Left cardiac atrium (tissue), 4 donors: ENCODE measurements around the gene CHRM5. TPM values are rescaled to one million over a fixed set of nuclear protein-coding genes. Genes with fewer than 3 reads are reported as not detected.
A peak's percentile ranks its signal among the peaks of the same experiment; 100 is the strongest.

Experiments
- ATAC-seq, 2 donors: fragments of 200-7000 bp; cut with Tn5 transposase; one replicate each; pipeline ENCODE4 v1.9.1; 2020; ENCODE audit warnings: mild to moderate bottlenecking in 2 of 2, moderate library complexity in 2 of 2
- DNase-seq: peaks from one replicate; pipeline ENCODE4 v3.0.0-alpha.2; 2020
- intact Hi-C, 2 donors: fragments of 100-400 bp; cut with DNase I; formaldehyde crosslinking; loops; one replicate each; pipeline versions ENCODE4 v1.14.1 to v1.15.1; 2022 to 2023
- total RNA-seq, 2 donors: library from RNA; stranded (reverse); fragmentation: NEBNext Ultra II Directional; extraction: Animal tissue kit (Norgen Biotek cat#: 25700); gene quantifications; one replicate each; pipeline ENCODE4 v1.2.1, GENCODE V29; 2021
- donor health status: DM: no; HTN: yes; CAD: no.
- donor health status: DM: no; HTN: yes; CAD: no; lungs with severe emphysema.
- donor health status: DM: yes; HTN: yes; CAD: no.
- donor health status: Dilated cardiomyopathy.

Gene CHRM5
- total RNA-seq, 2 donors from 2014 or later, result not detected

- DNase-seq, result no peak
- intact Hi-C loops, result loop anchor here in 1 of 2 donors (10.0 kb wide), 1 partner anchor 520 kb away; the partner anchor contains the start of gene GOLGA8B
- no peak for ATAC-seq
Observed at GRCh38 chr15:34065261-34065660, 97.0 kb downstream of the CHRM5 start.

- DNase-seq, result no peak
- no peak for ATAC-seq
- intact Hi-C loops, result loop anchor here in 1 of 2 donors (10.0 kb wide), 1 partner anchor 519 kb away; the partner anchor contains the start of gene GOLGA8B
Observed at GRCh38 chr15:34065941-34066340, 97.6 kb downstream of the CHRM5 start.

- ATAC-seq (no peak), DNase-seq (no peak)
- intact Hi-C loops, result no loop called here
Observed at GRCh38 chr15:34070003-34070402, 101.7 kb downstream of the CHRM5 start.

- DNase-seq, result no peak
- intact Hi-C loops, result no loop called here
- no peak for ATAC-seq
Observed at GRCh38 chr15:34076785-34077184, 108.5 kb downstream of the CHRM5 start.

GRCh38 chr15:34078900-34079299 is 110.6 kb downstream of the CHRM5 start:
- no peak for ATAC-seq
- intact Hi-C loops, result no loop called here
- DNase-seq, result no peak

GRCh38 chr15:34079904-34080303 is 111.6 kb downstream of the CHRM5 start:
- ATAC-seq (no peak), DNase-seq (no peak)
- intact Hi-C loops, result no loop called here

GRCh38 chr15:34084086-34084485 is 115.8 kb downstream of the CHRM5 start:
- DNase-seq (no peak), ATAC-seq (peak; percentile 47 to 54)
- intact Hi-C loops, result no loop called here

GRCh38 chr15:34085746-34086145 is 117.4 kb downstream of the CHRM5 start:
- DNase-seq (no peak), ATAC-seq (no peak)
- intact Hi-C loops, result no loop called here

- intact Hi-C loops, result loop anchor here in 1 of 2 donors (5.0 to 10.0 kb wide), 2 partner anchors 122 to 265 kb away; partner anchors contain the start of gene LPCAT4
- ATAC-seq (no peak), DNase-seq (no peak)
Observed at GRCh38 chr15:34099914-34100313, 131.6 kb downstream of the CHRM5 start.

GRCh38 chr15:34101366-34102174 is 133.3 kb downstream of the CHRM5 start, which contains the start of the genes EMC7 and PGBD4:
EMC7 (minus strand) TSS chr15:34101862; CDS start chr15:34101839, 23 bp downstream.
PGBD4 (plus strand) TSS chr15:34102083; CDS start chr15:34102532, 449 bp downstream.
- ATAC-seq (peak; percentile 100), DNase-seq (peak; percentile 99)
- intact Hi-C loops, result loop anchor here in 1 of 2 donors (5.0 to 10.0 kb wide), 2 partner anchors 121 to 263 kb away; partner anchors contain the start of gene LPCAT4

GRCh38 chr15:34102175-34102925 is 134.1 kb downstream of the CHRM5 start:
- peak in 1 of 2 donors; percentile 21 for ATAC-seq
- DNase-seq, result no peak
- intact Hi-C loops, result loop anchor here in 1 of 2 donors (5.0 to 10.0 kb wide), 2 partner anchors 120 to 262 kb away; partner anchors contain the start of gene LPCAT4

- intact Hi-C loops, result loop anchor here in 1 of 2 donors (5.0 to 10.0 kb wide), 2 partner anchors 106 to 258 kb away; partner anchors contain the start of genes KATNBL1 and LPCAT4
- DNase-seq (no peak), ATAC-seq (no peak)
Observed at GRCh38 chr15:34106423-34106822, 138.1 kb downstream of the CHRM5 start.

- intact Hi-C loops, result loop anchor here in 1 of 2 donors (5.0 to 10.0 kb wide), 2 partner anchors 105 to 257 kb away; partner anchors contain the start of genes KATNBL1 and LPCAT4
- DNase-seq (no peak), ATAC-seq (no peak)
Observed at GRCh38 chr15:34107315-34107714, 139.0 kb downstream of the CHRM5 start.

- intact Hi-C loops, result loop anchor here (5.0 to 10.0 kb wide), 2 partner anchors 102 to 255 kb away; partner anchors contain the start of genes KATNBL1 (in 2 of the 2) and LPCAT4 (in 1 of the 2)
- no peak for ATAC-seq
- DNase-seq, result no peak
Observed at GRCh38 chr15:34109797-34110663, 141.7 kb downstream of the CHRM5 start.

- ATAC-seq, result no peak
- intact Hi-C loops, result loop anchor here in 1 of 2 donors (5.0 kb wide), 1 partner anchor 101 kb away; the partner anchor contains the start of gene KATNBL1
- DNase-seq, result no peak
Observed at GRCh38 chr15:34111488-34111887, 143.2 kb downstream of the CHRM5 start.

- ATAC-seq, result no peak
- DNase-seq, result no peak
- intact Hi-C loops, result loop anchor here in 1 of 2 donors (5.0 kb wide), 1 partner anchor 98 kb away; the partner anchor contains the start of gene KATNBL1
Observed at GRCh38 chr15:34114215-34114614, 145.9 kb downstream of the CHRM5 start.

GRCh38 chr15:34114739-34115138 is 146.4 kb downstream of the CHRM5 start:
- intact Hi-C loops, result loop anchor here in 1 of 2 donors (5.0 kb wide), 1 partner anchor 98 kb away; the partner anchor contains the start of gene KATNBL1
- DNase-seq (no peak), ATAC-seq (no peak)

- intact Hi-C loops, result no loop called here
- ATAC-seq (no peak), DNase-seq (no peak)
Observed at GRCh38 chr15:34116620-34117019, 148.3 kb downstream of the CHRM5 start.
